Endodermal cell (in vitro differentiated cells): ENCODE results near the gene TMEM109. TPM values are rescaled to one million over a fixed set of nuclear protein-coding genes. Genes with fewer than 3 reads are reported as not detected.

Source experiments
- DNase-seq: peaks from one replicate; pipeline ENCODE4 v3.0.0-alpha.2; 2017
- H3K27ac ChIP-seq: 2 replicates; pipeline ENCODE4 v1.5.1; 2013; ENCODE audit warnings: mild to moderate bottlenecking, low read depth, low read length, moderate library complexity
- H3K27me3 ChIP-seq: 2 replicates; pipeline ENCODE4 v1.6.1; 2013; ENCODE audit warnings: mild to moderate bottlenecking, low read length, moderate library complexity; ENCODE audit not compliant: insufficient read depth, control insufficient read depth, poor library complexity, severe bottlenecking
- H3K36me3 ChIP-seq: 2 replicates; pipeline ENCODE4 v1.7.0; 2013; ENCODE audit warnings: mild to moderate bottlenecking, low read length, moderate library complexity; ENCODE audit not compliant: control insufficient read depth, insufficient read depth
- H3K4me1 ChIP-seq: one replicate; pipeline ENCODE4 v1.7.0; 2013; ENCODE audit warnings: low read length; ENCODE audit not compliant: control insufficient read depth, insufficient read depth
- H3K4me3 ChIP-seq: 2 replicates; pipeline ENCODE4 v1.5.1; 2013; ENCODE audit warnings: mild to moderate bottlenecking, low read length, moderate library complexity
- H3K9ac ChIP-seq: 2 replicates; pipeline ENCODE4 v1.6.1; 2013; ENCODE audit warnings: mild to moderate bottlenecking, low read length, moderate library complexity; ENCODE audit not compliant: poor library complexity, severe bottlenecking; ENCODE audit errors: extremely low read depth
- H3K9me3 ChIP-seq: 2 replicates; pipeline ENCODE4 v1.6.1; 2013; ENCODE audit warnings: mild to moderate bottlenecking, low read length, moderate library complexity; ENCODE audit not compliant: control insufficient read depth
- H3K27ac Mint-ChIP-seq: 2 replicates; pipeline ENCODE4 v1.8.0; 2020; ENCODE audit warnings: mixed read lengths
- H3K27me3 Mint-ChIP-seq: 2 replicates; pipeline ENCODE4 v1.8.0; 2021; ENCODE audit warnings: mild to moderate bottlenecking, mixed read lengths; ENCODE audit not compliant: insufficient read depth
- H3K36me3 Mint-ChIP-seq: 2 replicates; pipeline ENCODE4 v1.8.0; 2020; ENCODE audit warnings: low read depth, mixed read lengths
- H3K4me1 Mint-ChIP-seq: 2 replicates; pipeline ENCODE4 v1.8.0; 2020; ENCODE audit warnings: mixed read lengths
- H3K4me3 Mint-ChIP-seq: 2 replicates; pipeline ENCODE4 v1.8.0; 2020; ENCODE audit warnings: mild to moderate bottlenecking, moderate library complexity, mixed read lengths
- H3K9me3 Mint-ChIP-seq: 2 replicates; pipeline ENCODE4 v1.8.0; 2020; ENCODE audit warnings: mild to moderate bottlenecking, mixed read lengths
- CTCF ChIP-seq: fragments of 200-600 bp; sonication (generic); conservative IDR thresholded peaks from 2 replicates; pipeline ENCODE4 v1.5.0; 2021; ENCODE audit warnings: antibody characterized with exemption, mild to moderate bottlenecking
- WGBS, 2 experiments: methylation state at CpG; one replicate each; pipeline versions ENCODE4 v1.1.5 to v1.1.7; 2013; ENCODE audit warnings: missing lambda C conversion rate in 2 of 2, mixed read lengths in 1 of 2; ENCODE audit not compliant: insufficient coverage in 1 of 2, insufficient read length in 1 of 2; 5-methylcytosine and 5-hydroxymethylcytosine counted together
- total RNA-seq, 2 donors: library from RNA; stranded (reverse); fragmentation: NEBNext Ultra II Directional in 1 of 2; extraction: Animal tissue kit (Norgen Biotek cat#: 25700) in 1 of 2; gene quantifications; 2 replicates in 1 of 2; 3 replicates in 1 of 2; pipeline ENCODE4 v1.2.1, GENCODE V29; 2021

The TMEM109 gene
- total RNA-seq, 2 donors from 2014 or later = 41.4 to 56.8 TPM

- Mint-ChIP-seq H3K9me3 (no peaks in the 10 kb centered on the region), H3K4me1 (peaks cover 2% of the 10 kb centered on the region), H3K27me3 (no peaks in the 10 kb centered on the region), H3K4me3 (no peak overlapping the region), H3K36me3 (peaks cover 22% of the 10 kb centered on the region), H3K27ac (no peak overlapping the region)
- DNase-seq = no peak
- H3K9ac ChIP-seq = no peak overlapping the region
- H3K36me3 ChIP-seq = peaks cover 18% of the 10 kb centered on the region
- 97 to 99% methylated on average over 14 to 27 of the region's 27 CpGs for WGBS, 2 experiments
- TF ChIP-seq CTCF = no peak
- H3K27me3 ChIP-seq = no peaks in the 10 kb centered on the region
- no peak overlapping the region for H3K4me3 ChIP-seq
- no peaks in the 10 kb centered on the region for H3K9me3 ChIP-seq
- no peaks in the 10 kb centered on the region for H3K4me1 ChIP-seq
- H3K27ac ChIP-seq = no peak overlapping the region
These were observed 21.9 kb downstream of the TMEM109 start for GRCh38 chr11:60935676-60936442.

DNA sequence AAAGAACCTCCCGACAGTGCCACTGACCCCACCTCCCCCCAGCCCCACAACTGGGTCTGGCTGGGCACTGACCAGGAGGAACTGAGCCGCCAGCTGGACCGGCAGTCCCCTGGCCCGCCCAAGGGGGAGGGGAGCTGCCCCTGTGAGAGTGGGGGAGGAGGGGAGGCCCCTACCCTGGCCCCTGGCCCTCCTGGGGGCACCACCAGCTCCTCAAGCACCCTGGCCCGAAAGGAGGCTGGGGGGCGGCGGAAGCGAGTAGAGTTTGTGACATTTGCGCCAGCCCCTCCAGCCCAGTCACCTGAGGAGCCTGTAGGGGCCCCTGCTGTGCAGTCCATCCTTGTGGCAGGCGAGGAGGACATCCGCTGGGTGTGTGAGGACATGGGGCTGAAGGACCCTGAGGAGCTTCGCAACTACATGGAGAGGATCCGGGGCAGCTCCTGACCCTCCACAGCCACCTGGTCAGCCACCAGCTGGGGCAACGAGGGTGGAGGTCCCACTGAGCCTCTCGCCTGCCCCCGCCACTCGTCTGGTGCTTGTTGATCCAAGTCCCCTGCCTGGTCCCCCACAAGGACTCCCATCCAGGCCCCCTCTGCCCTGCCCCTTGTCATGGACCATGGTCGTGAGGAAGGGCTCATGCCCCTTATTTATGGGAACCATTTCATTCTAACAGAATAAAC, 22.6 kb downstream of the TMEM109 start:
- Mint-ChIP-seq H3K4me1 (peaks cover 2% of the 10 kb centered on the region), H3K27me3 (no peaks in the 10 kb centered on the region), H3K9me3 (no peaks in the 10 kb centered on the region), H3K4me3 (no peak overlapping the region), H3K27ac (no peak overlapping the region), H3K36me3 (peaks cover 15% of the 10 kb centered on the region)
- DNase-seq = no peak
- Histone ChIP-seq H3K4me3 (no peak overlapping the region), H3K27ac (no peak overlapping the region), H3K9ac (no peak overlapping the region), H3K27me3 (no peaks in the 10 kb centered on the region), H3K4me1 (no peaks in the 10 kb centered on the region), H3K9me3 (no peaks in the 10 kb centered on the region), H3K36me3 (peaks cover 11% of the 10 kb centered on the region)
- WGBS, 2 experiments = 90% methylated on average over 13 to 18 of the region's 18 CpGs
- no peak for TF ChIP-seq CTCF

- H3K9me3 Mint-ChIP-seq = no peaks in the 10 kb centered on the region
These were observed 23.2 kb downstream of the TMEM109 start for GRCh38 chr11:60937144-60937527.

More at GRCh38 chr11:60937144-60937527, 23.2 kb downstream of the TMEM109 start:
- H3K27ac ChIP-seq = no peak overlapping the region
- WGBS, 2 experiments = 95 to 96% methylated on average over 4 to 12 of the region's 12 CpGs
- Mint-ChIP-seq H3K4me1 (peaks cover 2% of the 10 kb centered on the region), H3K27ac (no peak overlapping the region), H3K27me3 (no peaks in the 10 kb centered on the region), H3K36me3 (peaks cover 13% of the 10 kb centered on the region), H3K4me3 (no peak overlapping the region)
- no peak for TF ChIP-seq CTCF
- H3K4me3 ChIP-seq = no peak overlapping the region
- no peak for DNase-seq
- peaks cover 6% of the 10 kb centered on the region for H3K36me3 ChIP-seq
- no peak overlapping the region for H3K9ac ChIP-seq
- H3K4me1 ChIP-seq = no peaks in the 10 kb centered on the region
- H3K9me3 ChIP-seq = no peaks in the 10 kb centered on the region
- H3K27me3 ChIP-seq = no peaks in the 10 kb centered on the region
